GM20431 (cell line): ENCODE results near the gene TRPC5OS.

Source experiments
- in situ Hi-C: fragments of 300-500 bp; cut with MseI, MboI; formaldehyde crosslinking; loops from one replicate; pipeline ENCODE4 v1.15.0; 2020; ENCODE audit warnings: low sequenced_read_pairs; ENCODE audit not compliant: unreplicated experiment

TRPC5OS gene

GRCh38 chrX:111875881-111876280 is at the start of gene TRPC5OS:
TRPC5OS (plus strand) TSS chrX:111876181; CDS start chrX:111901850, 25,669 bp downstream.
- in situ Hi-C loops = no loop called here

GRCh38 chrX:111829345-111829744 is 46.6 kb upstream of the TRPC5OS start:
- in situ Hi-C loops = no loop called here

GRCh38 chrX:111830571-111830970 is 45.4 kb upstream of the TRPC5OS start:
- in situ Hi-C loops = no loop called here

- in situ Hi-C loops = no loop called here
Measured at GRCh38 chrX:111831343-111831742, 44.6 kb upstream of the TRPC5OS start.

- in situ Hi-C loops = no loop called here
Measured at GRCh38 chrX:111837197-111837596, 38.8 kb upstream of the TRPC5OS start.

GRCh38 chrX:111847491-111848133 is 28.4 kb upstream of the TRPC5OS start:
- in situ Hi-C loops = no loop called here

GRCh38 chrX:111848541-111848940 is 27.4 kb upstream of the TRPC5OS start:
- in situ Hi-C loops = no loop called here

- in situ Hi-C loops = no loop called here
Measured at GRCh38 chrX:111850975-111851374, 25.0 kb upstream of the TRPC5OS start.

GRCh38 chrX:111854556-111855490 is 21.2 kb upstream of the TRPC5OS start:
- in situ Hi-C loops = no loop called here

GRCh38 chrX:111857534-111858060 is 18.4 kb upstream of the TRPC5OS start:
- in situ Hi-C loops = no loop called here

- in situ Hi-C loops = no loop called here
Measured at GRCh38 chrX:111861605-111862004, 14.4 kb upstream of the TRPC5OS start.

- in situ Hi-C loops = no loop called here
Measured at GRCh38 chrX:111867236-111867635, 8.7 kb upstream of the TRPC5OS start.

GRCh38 chrX:111868726-111869638 is 7.0 kb upstream of the TRPC5OS start:
- in situ Hi-C loops = no loop called here

- in situ Hi-C loops = no loop called here
Measured at GRCh38 chrX:111869639-111870034, 6.3 kb upstream of the TRPC5OS start.

- in situ Hi-C loops = no loop called here
Measured at GRCh38 chrX:111874241-111874640, 1.7 kb upstream of the TRPC5OS start.

- in situ Hi-C loops = no loop called here
Measured at GRCh38 chrX:111876646-111877045, 665 bp downstream of the TRPC5OS start.

- in situ Hi-C loops = no loop called here
Measured at GRCh38 chrX:111877681-111878080, 1.7 kb downstream of the TRPC5OS start.

GRCh38 chrX:111880735-111881134 is 4.8 kb downstream of the TRPC5OS start:
- in situ Hi-C loops = no loop called here

- in situ Hi-C loops = no loop called here
Measured at GRCh38 chrX:111881715-111882114, 5.7 kb downstream of the TRPC5OS start.

- in situ Hi-C loops = no loop called here
Measured at GRCh38 chrX:111886678-111887077, 10.7 kb downstream of the TRPC5OS start.
